NB4 (cell line): Measurements from ENCODE around the gene UBN2.

Experiments
- CTCF ChIP-seq: IDR thresholded peaks from one replicate; pipeline ENCODE4 v1.5.1; 2012; ENCODE audit warnings: low read depth, low read length
- MAX ChIP-seq: IDR thresholded peaks from 2 replicates; pipeline ENCODE4 v1.6.1; 2011; ENCODE audit warnings: low read depth, low read length
- POLR2A ChIP-seq: IDR thresholded peaks from 2 replicates; pipeline ENCODE4 v1.6.1; 2011; ENCODE audit warnings: mild to moderate bottlenecking; ENCODE audit not compliant: insufficient read length; ENCODE audit errors: extremely low read depth

- TF ChIP-seq MAX (no peak), POLR2A (no peak), CTCF (no peak)
Measured at GRCh38 chr7:139241258-139241657, 10.2 kb downstream of the UBN2 start.
